ENCODE data around the gene TNRC6B.

The TNRC6B gene

GRCh38 chr22:40348025-40348658, 170.4 kb downstream of the TNRC6B start:
- DNase-seq (ENCODE audit: low read depth), result peak; percentile 73
- peak; percentile 94 for TF ChIP-seq CTCF (conservative IDR thresholded peaks at IDR 0.05; ENCODE audit: control insufficient read depth, insufficient read depth, low read depth, low read length)

GRCh38 chr22:40352763-40353162, 175.0 kb downstream of the TNRC6B start:
- H3K4me3 ChIP-seq (ENCODE audit: control insufficient read depth, low read depth, low read length), result no peak overlapping the region
- DNase-seq (ENCODE audit: low read depth), result no peak
- TF ChIP-seq CTCF (conservative IDR thresholded peaks at IDR 0.05; ENCODE audit: control insufficient read depth, insufficient read depth, low read depth, low read length), result no peak

More at GRCh38 chr22:40348025-40348658, 170.4 kb downstream of the TNRC6B start:
- H3K4me3 ChIP-seq (ENCODE audit: control insufficient read depth, low read depth, low read length), result no peak overlapping the region

DNA sequence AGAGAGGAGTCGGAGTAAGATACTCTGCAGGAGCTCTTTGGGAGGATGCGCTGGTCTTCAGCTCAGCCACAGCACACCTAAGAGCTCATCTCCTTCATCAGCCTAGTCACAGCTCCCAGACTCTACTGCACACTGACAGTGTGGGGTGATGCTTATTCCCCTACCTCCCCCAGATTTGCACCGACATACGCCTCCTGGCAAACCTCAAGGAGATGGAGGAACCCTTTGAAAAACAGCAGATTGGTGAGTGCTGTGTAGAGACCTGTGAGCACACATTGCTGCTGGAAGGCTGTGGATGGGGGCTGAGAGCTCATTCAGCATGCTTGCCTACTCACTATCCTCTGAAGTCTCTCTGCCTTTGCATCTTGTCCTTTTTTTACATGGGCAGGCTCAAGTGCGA, 183.4 kb downstream of the TNRC6B start:
- no peak for DNase-seq (ENCODE audit: low read depth)
- no peak for TF ChIP-seq CTCF (conservative IDR thresholded peaks at IDR 0.05; ENCODE audit: control insufficient read depth, insufficient read depth, low read depth, low read length)

GRCh38 chr22:40363059-40363458, 185.3 kb downstream of the TNRC6B start:
- DNase-seq (ENCODE audit: low read depth), result peak; percentile 37
- no peak overlapping the region for H3K4me3 ChIP-seq (ENCODE audit: control insufficient read depth, low read depth, low read length)
- TF ChIP-seq CTCF (conservative IDR thresholded peaks at IDR 0.05; ENCODE audit: control insufficient read depth, insufficient read depth, low read depth, low read length), result no peak

More for the DNA sequence above, 183.4 kb downstream of the TNRC6B start:
- H3K4me3 ChIP-seq (ENCODE audit: control insufficient read depth, low read depth, low read length), result no peak overlapping the region

- TF ChIP-seq CTCF (conservative IDR thresholded peaks at IDR 0.05; ENCODE audit: control insufficient read depth, insufficient read depth, low read depth, low read length), result no peak
- no peak overlapping the region for H3K4me3 ChIP-seq (ENCODE audit: control insufficient read depth, low read depth, low read length)
- DNase-seq (ENCODE audit: low read depth), result no peak
These were observed 186.7 kb downstream of the TNRC6B start for GRCh38 chr22:40364431-40364830.

DNA sequence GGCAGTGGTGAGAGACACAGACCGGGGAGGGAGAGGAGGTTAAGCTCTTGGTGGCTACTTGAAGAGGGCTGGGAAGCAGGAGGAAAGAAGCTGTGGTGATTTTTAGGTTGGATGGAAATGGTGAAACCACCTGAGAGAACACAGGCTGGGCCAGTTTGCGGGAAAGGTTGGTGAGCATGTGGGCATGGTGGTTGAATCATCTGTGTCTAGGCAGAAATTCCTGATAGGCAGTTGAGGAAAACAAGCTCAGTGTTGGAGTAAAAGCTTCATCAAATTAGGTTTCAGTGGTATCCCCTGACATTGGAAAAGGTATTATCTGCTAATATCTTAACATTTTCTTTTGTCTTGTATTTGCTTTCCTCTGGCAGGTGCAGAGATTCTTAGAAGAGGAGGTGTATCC, 188.3 kb downstream of the TNRC6B start:
- H3K4me3 ChIP-seq (ENCODE audit: control insufficient read depth, low read depth, low read length), result no peak overlapping the region
- no peak for DNase-seq (ENCODE audit: low read depth)
- TF ChIP-seq CTCF (conservative IDR thresholded peaks at IDR 0.05; ENCODE audit: control insufficient read depth, insufficient read depth, low read depth, low read length), result no peak

- DNase-seq (ENCODE audit: low read depth), result no peak
These were observed 189.6 kb downstream of the TNRC6B start for GRCh38 chr22:40367342-40367741.

More at GRCh38 chr22:40367342-40367741, 189.6 kb downstream of the TNRC6B start:
- no peak overlapping the region for H3K4me3 ChIP-seq (ENCODE audit: control insufficient read depth, low read depth, low read length)
- TF ChIP-seq CTCF (conservative IDR thresholded peaks at IDR 0.05; ENCODE audit: control insufficient read depth, insufficient read depth, low read depth, low read length), result no peak

Measured in fibroblast of mammary gland (primary cell).